WERI-Rb-1 (cell line): Measurements from ENCODE around the gene OS9.

Source experiments
- DNase-seq: peaks from one replicate; pipeline ENCODE4 v3.0.0-alpha.2; 2020
- H3K27ac ChIP-seq: fragments of 250-450 bp; sonication (Bioruptor Pico); 2 replicates; pipeline ENCODE4 v1.5.1; 2020; ENCODE audit warnings: mild to moderate bottlenecking, moderate library complexity
- H3K27me3 ChIP-seq: fragments of 250-450 bp; sonication (Bioruptor Pico); 2 replicates; pipeline ENCODE4 v1.5.1; 2021; ENCODE audit warnings: mild to moderate bottlenecking, low read depth, moderate library complexity; ENCODE audit not compliant: insufficient read depth, severe bottlenecking
- H3K36me3 ChIP-seq: fragments of 250-450 bp; sonication (Bioruptor Pico); 2 replicates; pipeline ENCODE4 v1.5.1; 2020; ENCODE audit warnings: mild to moderate bottlenecking, moderate library complexity
- H3K4me3 ChIP-seq: 2 replicates; pipeline ENCODE4 v1.5.1; 2011; ENCODE audit warnings: low read depth, mild to moderate bottlenecking, control low read depth, low read length
- H3K9me3 ChIP-seq: fragments of 250-450 bp; sonication (Bioruptor Pico); 2 replicates; pipeline ENCODE4 v1.5.1; 2021; ENCODE audit warnings: mild to moderate bottlenecking, moderate library complexity; ENCODE audit not compliant: severe bottlenecking
- TF ChIP-seq, protein P1 (sequence below): IDR thresholded peaks from 2 replicates; pipeline ENCODE4 v1.5.1; 2011; ENCODE audit warnings: low read depth, mild to moderate bottlenecking, control low read depth, inconsistent platforms, low read length

The OS9 gene

DNA sequence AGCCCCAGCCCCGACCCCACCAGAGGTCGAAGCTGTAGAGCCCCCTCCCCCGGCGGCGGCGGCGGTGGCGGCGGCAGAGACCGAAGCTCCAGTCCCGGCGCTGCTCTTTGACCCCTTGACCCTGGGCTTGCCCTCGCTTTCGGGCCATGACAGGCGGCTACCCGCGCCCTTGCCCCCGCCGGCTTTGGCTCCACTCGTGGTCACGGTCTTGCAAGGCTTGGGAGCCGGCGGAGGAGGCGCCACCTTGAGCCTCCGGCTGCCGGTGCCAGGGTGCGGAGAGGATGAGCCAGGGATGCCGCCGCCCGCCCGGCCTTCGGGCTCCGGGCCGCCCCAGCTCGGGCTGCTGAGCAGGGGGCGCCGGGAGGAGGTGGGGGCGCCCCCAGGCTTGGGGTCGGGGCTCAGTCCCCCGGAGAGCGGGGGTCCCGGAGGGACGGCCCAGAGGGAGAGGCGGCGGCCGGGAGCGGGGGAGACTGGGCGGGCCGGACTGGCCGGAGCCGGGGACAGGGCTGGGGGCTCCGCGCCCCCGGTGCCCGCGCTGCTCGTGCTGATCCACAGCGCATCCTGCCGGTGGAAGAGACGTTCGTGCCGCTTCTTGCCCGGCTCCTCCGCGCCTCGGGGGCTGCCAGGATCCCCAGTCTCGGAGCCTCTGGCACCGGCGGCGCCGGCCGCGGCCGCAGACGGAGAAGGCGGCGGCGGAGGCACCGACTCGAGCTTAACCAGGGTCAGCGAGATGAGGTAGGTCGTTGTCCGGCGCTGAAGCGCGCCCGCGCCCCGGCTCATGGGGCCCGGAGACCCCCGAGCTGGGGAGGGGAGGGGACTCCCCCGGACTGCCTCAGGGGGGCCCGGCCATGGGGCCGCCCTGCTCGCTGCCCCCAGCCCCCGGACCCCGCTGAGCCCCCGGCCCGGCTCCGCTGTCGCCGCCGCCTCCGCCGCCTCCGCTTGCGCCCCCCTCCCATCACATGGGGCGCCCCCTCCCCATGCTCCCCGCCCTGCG lies 43.8 kb downstream of the OS9 start:
- no peak overlapping the region for H3K27ac ChIP-seq
- H3K4me3 ChIP-seq = peak overlapping the region; percentile 49
- H3K27me3 ChIP-seq = peaks cover 20% of the 10 kb centered on the region
- TF ChIP-seq, protein P1, sequence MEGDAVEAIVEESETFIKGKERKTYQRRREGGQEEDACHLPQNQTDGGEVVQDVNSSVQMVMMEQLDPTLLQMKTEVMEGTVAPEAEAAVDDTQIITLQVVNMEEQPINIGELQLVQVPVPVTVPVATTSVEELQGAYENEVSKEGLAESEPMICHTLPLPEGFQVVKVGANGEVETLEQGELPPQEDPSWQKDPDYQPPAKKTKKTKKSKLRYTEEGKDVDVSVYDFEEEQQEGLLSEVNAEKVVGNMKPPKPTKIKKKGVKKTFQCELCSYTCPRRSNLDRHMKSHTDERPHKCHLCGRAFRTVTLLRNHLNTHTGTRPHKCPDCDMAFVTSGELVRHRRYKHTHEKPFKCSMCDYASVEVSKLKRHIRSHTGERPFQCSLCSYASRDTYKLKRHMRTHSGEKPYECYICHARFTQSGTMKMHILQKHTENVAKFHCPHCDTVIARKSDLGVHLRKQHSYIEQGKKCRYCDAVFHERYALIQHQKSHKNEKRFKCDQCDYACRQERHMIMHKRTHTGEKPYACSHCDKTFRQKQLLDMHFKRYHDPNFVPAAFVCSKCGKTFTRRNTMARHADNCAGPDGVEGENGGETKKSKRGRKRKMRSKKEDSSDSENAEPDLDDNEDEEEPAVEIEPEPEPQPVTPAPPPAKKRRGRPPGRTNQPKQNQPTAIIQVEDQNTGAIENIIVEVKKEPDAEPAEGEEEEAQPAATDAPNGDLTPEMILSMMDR = peak; percentile 53; the same call in 1 of the 2 replicates
- no peaks in the 10 kb centered on the region for H3K36me3 ChIP-seq
- no peaks in the 10 kb centered on the region for H3K9me3 ChIP-seq
- peak; percentile 37 for DNase-seq

DNA sequence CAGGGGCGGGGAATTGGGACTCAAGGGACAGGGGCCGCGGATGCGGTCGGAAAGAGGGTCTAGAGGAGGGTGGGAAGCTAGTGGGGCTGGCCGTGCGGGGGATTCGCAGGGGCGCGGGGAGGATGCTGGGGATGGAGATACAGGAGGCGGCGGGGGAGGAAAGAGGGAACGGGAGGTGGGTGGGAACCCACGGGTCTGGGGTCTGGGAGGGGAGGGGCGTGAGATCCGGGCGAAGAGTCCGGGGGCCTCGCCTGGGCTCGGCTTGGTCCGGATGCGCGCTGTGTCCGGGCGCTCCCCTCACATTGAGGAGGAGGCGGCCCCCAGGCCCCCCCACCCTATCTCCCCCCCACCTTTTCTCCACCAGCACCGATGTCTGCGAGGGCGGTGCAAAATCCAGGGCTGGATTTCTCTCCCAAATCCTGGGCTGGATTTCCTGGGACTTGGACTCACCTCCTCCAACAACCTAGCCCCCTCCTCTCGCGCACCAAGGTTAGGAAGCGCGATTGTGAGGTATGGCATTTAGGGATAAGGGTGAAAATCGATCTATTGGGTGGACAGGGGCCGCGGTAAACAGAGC lies 44.8 kb downstream of the OS9 start, which contains the start of gene AGAP2:
Gene AGAP2 (minus strand): TSS at position 82 of the 577 bp plus-strand sequence. CDS start 496 bp downstream, outside the sequence.
- Histone ChIP-seq H3K9me3 (no peaks in the 10 kb centered on the region), H3K4me3 (peak within 1 kb of the TSS; percentile 49), H3K27ac (no peak within 1 kb of the TSS), H3K27me3 (peaks cover 20% of the 10 kb centered on the region), H3K36me3 (no peaks in the 10 kb centered on the region)
- TF ChIP-seq, protein P1 = no peak
- peak; percentile 64 for DNase-seq

DNA sequence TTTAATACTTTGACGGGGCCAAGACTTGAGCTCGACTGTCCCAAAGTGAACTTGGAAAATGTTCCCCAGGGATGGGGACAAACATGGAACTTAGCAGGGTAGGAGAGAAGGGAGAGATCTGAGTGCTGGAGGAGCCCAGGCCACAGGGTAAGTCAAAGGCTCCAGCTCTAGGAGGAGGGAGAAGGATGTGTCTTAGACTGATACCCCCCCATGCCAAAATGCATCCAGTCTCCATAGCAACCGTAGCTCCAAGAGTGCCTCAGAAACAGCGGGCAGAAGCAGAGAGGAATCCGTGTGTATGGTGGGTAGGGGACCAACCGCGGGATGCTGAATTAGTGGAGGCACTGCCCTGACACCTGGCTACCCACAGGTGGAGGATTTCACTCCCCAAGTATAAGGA lies 45.5 kb downstream of the OS9 start:
- Histone ChIP-seq H3K36me3 (no peaks in the 10 kb centered on the region), H3K9me3 (no peaks in the 10 kb centered on the region), H3K27me3 (peaks cover 20% of the 10 kb centered on the region), H3K27ac (no peak overlapping the region), H3K4me3 (peak overlapping the region; percentile 49; the same call in 1 of the 2 replicates)
- no peak for DNase-seq
- TF ChIP-seq, protein P1 = no peak

DNA sequence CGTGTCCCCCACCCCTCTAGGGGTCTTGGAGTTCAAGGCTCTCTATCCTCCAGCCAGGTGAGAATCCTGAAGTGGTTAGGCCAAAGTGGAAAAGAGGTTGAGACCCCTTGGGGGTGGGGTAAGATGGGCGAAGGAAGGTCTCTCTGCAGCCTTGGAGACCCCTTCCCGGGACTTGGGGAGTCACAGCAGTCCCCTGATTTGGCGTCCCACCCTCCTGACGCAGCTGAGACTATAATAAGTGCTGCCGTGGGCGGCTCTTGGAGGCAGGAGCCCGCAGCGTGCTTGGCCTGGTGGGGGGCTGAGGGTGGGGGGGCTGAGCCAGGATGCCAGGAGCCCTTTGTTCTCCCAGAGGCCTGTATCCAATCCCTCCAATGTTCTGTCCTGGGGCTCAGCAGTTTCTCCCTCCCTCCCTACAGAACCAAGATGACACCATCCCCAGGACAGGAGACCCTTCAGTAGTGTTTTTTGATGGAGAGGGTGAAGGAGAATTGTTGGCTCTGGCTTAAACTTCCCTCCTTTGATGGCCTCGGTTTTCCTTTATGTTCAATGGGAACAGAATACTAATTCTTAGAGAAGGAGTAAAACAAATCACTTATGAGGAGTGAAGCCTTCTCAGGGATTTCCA lies 46.1 kb downstream of the OS9 start:
- TF ChIP-seq, protein P1 = no peak
- no peaks in the 10 kb centered on the region for H3K9me3 ChIP-seq
- no peak for DNase-seq
- H3K27ac ChIP-seq = no peak overlapping the region
- no peak overlapping the region for H3K4me3 ChIP-seq
- H3K36me3 ChIP-seq = no peaks in the 10 kb centered on the region
- peaks cover 20% of the 10 kb centered on the region for H3K27me3 ChIP-seq

DNA sequence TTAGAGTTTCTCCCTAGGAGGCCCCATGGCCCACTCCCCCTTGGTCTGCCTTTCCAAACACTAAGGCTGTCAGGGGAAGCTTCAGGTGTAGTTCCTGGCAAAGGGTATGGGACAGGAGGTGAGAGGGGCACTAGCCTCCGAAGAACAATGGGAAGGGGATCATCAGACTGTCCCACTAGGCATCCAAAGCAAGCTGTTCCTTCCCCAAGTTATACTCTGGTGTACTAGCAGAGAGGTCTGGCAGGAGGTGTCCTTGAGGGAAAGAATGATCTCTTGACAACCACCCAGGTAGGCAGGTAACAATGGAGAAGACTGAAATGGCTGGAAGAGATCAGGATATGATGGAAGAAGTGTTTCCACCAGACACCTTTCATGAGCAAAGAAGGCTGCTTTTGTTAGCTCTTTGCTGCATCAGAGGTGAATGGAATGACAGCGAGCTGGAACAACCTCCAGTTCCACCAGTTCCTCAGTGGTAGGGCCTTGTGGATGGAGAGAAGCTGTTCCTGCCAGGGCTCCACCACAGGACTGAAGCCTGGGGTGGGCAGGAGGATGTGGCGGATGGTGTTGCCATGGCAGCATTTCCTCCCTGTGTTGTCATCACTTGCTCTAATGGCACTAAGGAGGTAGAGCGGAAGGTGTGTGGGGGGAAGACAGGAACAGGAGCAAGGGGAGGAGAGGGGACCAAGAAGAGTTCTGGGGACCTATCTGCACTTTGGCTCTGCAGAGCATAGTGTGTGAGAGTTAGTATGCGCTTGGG lies 46.9 kb downstream of the OS9 start:
- H3K27ac ChIP-seq = no peak overlapping the region
- no peak overlapping the region for H3K4me3 ChIP-seq
- peaks cover 20% of the 10 kb centered on the region for H3K27me3 ChIP-seq
- H3K36me3 ChIP-seq = peaks cover 4% of the 10 kb centered on the region; the same call in 1 of the 2 replicates
- no peak for DNase-seq
- TF ChIP-seq, protein P1 = no peak
- H3K9me3 ChIP-seq = no peaks in the 10 kb centered on the region
